Gastroesophageal sphincter (tissue), 4 donors: ENCODE data around the gene GJC3. TPM values are rescaled to one million over a fixed set of nuclear protein-coding genes. Genes with fewer than 3 reads are reported as not detected.
"Not testable (repeated sequence)": the region's sequence is repeated elsewhere in the genome, so short reads cannot be mapped to it uniquely, and the experiment has no call there.

Source experiments
- ATAC-seq: fragments of 150-250 bp; one replicate; pipeline ENCODE4 v1.9.1; 2016; ENCODE audit warnings: mild to moderate bottlenecking, moderate library complexity
- H3K27ac ChIP-seq, 4 donors: fragments of 200-600 bp; sonication (generic) in 3 of 4; 1 replicate in 3 of 4; 2 replicates in 1 of 4; pipeline ENCODE4 v1.5.1; 2016 to 2019
- H3K27me3 ChIP-seq: fragments of 200-600 bp; sonication (generic); one replicate; pipeline ENCODE4 v1.5.1; 2019
- H3K36me3 ChIP-seq, 2 donors: fragments of 200-600 bp; sonication (generic); one replicate each; pipeline ENCODE4 v1.5.1; 2019; ENCODE audit warnings: control low read depth in 1 of 2
- H3K4me1 ChIP-seq, 3 donors: fragments of 200-600 bp; sonication (generic); 1 replicate in 2 of 3; 2 replicates in 1 of 3; pipeline ENCODE4 v1.5.1; 2016 to 2019; ENCODE audit warnings: control low read depth in 2 of 3
- H3K4me3 ChIP-seq, 2 donors: fragments of 200-600 bp; sonication (generic); one replicate each; pipeline ENCODE4 v1.5.1; 2019; ENCODE audit warnings: mild to moderate bottlenecking in 1 of 2, moderate library complexity in 1 of 2
- H3K9me3 ChIP-seq, 3 donors: fragments of 200-600 bp; sonication (generic); one replicate each; pipeline ENCODE4 v1.5.1; 2017 to 2019; ENCODE audit warnings: control low read depth in 2 of 3
- EP300 ChIP-seq: sonication (generic); formaldehyde crosslinking; IDR thresholded peaks from one replicate; pipeline ENCODE4 v1.6.1; 2017; ENCODE audit warnings: antibody characterized with exemption, mild to moderate bottlenecking
- POLR2A ChIP-seq, 2 donors: fragments of 450-650 bp; IDR thresholded peaks; one replicate each; pipeline ENCODE4 v1.6.1; 2017; ENCODE audit warnings: antibody characterized with exemption in 2 of 2, mild to moderate bottlenecking in 2 of 2, moderate library complexity in 1 of 2
- POLR2AphosphoS5 ChIP-seq: sonication (generic); formaldehyde crosslinking; IDR thresholded peaks from one replicate; pipeline ENCODE4 v1.6.1; 2017; ENCODE audit warnings: antibody characterized with exemption
- WGBS, 2 donors: methylation state at CpG; one replicate each; pipeline ENCODE4 v1.1.5; 2018; ENCODE audit warnings: low coverage in 1 of 2; 5-methylcytosine and 5-hydroxymethylcytosine counted together
- total RNA-seq, 4 donors: library from RNA; depleted of rRNA; stranded (reverse); fragments of >200 nt; gene quantifications; one replicate each; pipeline ENCODE4 v1.1.0, GENCODE V29; 2016
- TF ChIP-seq, protein P1 (sequence below), 4 experiments: fragments of 200-600 bp in 2 of 4; fragments of 450-650 bp in 2 of 4; sonication (generic) in 1 of 4; IDR thresholded peaks; one replicate each; pipeline ENCODE4 v1.5.1; 2017 to 2019; ENCODE audit warnings: antibody characterized with exemption in 4 of 4, mild to moderate bottlenecking in 2 of 4, moderate library complexity in 2 of 4

GJC3 gene
- total RNA-seq, 4 donors from 2014 or later, result 0.62 TPM; not detected in 3

DNA sequence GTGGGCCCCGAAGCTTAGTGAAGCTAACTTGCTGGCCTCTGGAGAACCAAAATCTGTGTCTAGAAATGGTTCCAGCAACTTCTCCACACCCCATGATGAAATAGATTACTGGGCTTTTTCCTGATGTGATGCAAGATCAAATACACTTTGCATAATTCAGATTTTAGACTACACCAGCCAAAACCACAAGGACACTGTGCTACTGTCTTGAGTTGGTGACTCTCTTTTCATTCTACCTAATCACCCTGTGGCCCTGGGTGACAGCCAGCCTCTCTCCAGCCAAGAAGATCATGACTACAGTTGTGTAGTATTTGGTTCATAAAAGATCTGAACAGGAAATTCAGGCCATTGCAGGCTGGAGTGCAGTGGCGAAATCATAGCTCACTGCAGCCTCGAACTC lies 24.2 kb upstream of the GJC3 start:
- TF ChIP-seq EP300, result no peak
- TF ChIP-seq POLR2A (IDR thresholded peaks at IDR 0.05), result no peak
- TF ChIP-seq POLR2AphosphoS5, result no peak
- TF ChIP-seq, protein P1, sequence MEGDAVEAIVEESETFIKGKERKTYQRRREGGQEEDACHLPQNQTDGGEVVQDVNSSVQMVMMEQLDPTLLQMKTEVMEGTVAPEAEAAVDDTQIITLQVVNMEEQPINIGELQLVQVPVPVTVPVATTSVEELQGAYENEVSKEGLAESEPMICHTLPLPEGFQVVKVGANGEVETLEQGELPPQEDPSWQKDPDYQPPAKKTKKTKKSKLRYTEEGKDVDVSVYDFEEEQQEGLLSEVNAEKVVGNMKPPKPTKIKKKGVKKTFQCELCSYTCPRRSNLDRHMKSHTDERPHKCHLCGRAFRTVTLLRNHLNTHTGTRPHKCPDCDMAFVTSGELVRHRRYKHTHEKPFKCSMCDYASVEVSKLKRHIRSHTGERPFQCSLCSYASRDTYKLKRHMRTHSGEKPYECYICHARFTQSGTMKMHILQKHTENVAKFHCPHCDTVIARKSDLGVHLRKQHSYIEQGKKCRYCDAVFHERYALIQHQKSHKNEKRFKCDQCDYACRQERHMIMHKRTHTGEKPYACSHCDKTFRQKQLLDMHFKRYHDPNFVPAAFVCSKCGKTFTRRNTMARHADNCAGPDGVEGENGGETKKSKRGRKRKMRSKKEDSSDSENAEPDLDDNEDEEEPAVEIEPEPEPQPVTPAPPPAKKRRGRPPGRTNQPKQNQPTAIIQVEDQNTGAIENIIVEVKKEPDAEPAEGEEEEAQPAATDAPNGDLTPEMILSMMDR (IDR thresholded peaks at IDR 0.05), result no peak
- H3K4me1 ChIP-seq, result no peaks in the 10 kb centered on the region
- 75 to 100% methylated on average over 1 to 2 of the region's 3 CpGs for WGBS, 2 donors
- peak; percentile 67 for ATAC-seq
- peaks cover 40% of the 10 kb centered on the region for H3K27me3 ChIP-seq
- H3K4me3 ChIP-seq, result no peak overlapping the region
- H3K36me3 ChIP-seq, result no peaks in the 10 kb centered on the region
- H3K27ac ChIP-seq, result no peak overlapping the region
- no peaks in the 10 kb centered on the region for H3K9me3 ChIP-seq

DNA sequence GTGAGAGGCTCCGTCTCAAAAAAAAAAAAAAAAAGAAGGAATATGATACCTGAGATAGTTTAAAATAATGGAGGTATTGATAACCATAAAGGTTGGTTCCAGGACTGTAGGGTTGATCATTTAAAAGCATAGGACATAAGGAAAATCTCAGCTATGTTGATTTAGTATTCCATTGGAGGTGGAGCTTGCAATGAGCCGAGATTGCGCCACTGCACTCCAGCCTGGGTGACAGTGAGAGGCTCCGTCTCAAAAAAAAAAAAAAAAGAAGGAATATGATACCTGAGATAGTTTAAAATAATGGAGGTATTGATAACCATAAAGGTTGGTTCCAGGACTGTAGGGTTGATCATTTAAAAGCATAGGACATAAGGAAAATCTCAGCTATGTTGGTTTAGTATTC lies 23.2 kb upstream of the GJC3 start:
- not testable (repeated sequence) for H3K4me1 ChIP-seq, ATAC-seq, H3K27ac ChIP-seq, H3K9me3 ChIP-seq, H3K4me3 ChIP-seq, H3K36me3 ChIP-seq
- peaks cover 30% of the 10 kb centered on the region for H3K27me3 ChIP-seq
- WGBS, 2 donors, result no CpG with 5 or more reads among the region's 4 CpGs

DNA sequence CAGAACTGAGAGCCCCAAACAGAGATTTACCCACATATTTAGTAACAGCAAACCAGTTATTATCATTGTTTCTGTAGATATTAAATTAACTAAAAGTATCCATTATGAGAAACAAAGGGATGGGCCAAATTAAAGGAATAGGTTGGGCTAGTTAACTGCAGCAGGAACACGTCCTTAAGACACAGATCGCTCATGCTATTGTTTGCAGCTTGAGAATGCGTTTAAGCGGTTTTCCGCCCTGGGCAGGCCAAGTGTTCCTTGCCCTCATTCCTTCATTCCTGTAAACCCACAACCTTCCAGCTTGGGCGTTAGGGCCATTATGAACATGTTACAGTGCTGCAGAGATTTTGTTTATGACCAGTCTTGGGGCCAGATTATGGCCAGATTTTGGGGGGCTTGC lies 21.4 kb upstream of the GJC3 start:
- H3K4me3 ChIP-seq, H3K9me3 ChIP-seq, H3K36me3 ChIP-seq, H3K27ac ChIP-seq, H3K4me1 ChIP-seq, ATAC-seq: not testable (repeated sequence)
- peaks cover 36% of the 10 kb centered on the region for H3K27me3 ChIP-seq
- WGBS, 2 donors, result 86 to 91% methylated on average over 6 of the region's 6 CpGs

DNA sequence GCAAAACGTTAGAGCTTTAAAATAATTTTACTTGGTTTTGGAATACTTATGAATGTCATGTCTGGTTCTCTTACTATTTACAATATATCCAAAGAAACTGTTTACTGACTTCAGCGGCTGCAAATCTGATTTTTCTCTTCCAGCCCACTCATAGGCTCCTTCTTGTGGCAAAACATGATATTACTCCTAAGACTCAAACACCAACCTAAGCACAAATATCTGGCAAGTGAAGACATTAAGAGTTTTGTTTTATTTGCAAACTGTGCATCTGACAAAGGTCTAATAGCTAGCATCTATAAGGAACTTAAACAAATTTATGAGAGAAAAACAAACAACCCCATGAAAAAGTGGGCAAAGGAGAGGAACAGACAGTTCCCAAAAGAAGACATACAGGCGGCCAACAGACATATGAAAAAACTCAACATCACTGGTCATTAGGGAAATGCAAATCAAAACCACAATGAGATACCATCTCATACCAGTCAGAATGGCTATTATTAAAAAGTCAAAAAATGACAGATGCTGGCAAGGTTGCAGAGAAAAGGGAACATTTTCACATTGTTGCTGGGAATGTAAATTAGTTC lies 20.3 kb upstream of the GJC3 start:
- Histone ChIP-seq H3K4me3 (no peak overlapping the region), H3K27me3 (peaks cover 31% of the 10 kb centered on the region), H3K4me1 (no peaks in the 10 kb centered on the region), H3K36me3 (no peaks in the 10 kb centered on the region), H3K9me3 (no peaks in the 10 kb centered on the region), H3K27ac (no peak overlapping the region)
- TF ChIP-seq, protein P1 (IDR thresholded peaks at IDR 0.05), result peak in 2 of 4 experiments; percentile 18 to 41
- TF ChIP-seq POLR2A (IDR thresholded peaks at IDR 0.05), result no peak
- WGBS, 2 donors, result 45 to 52% methylated on average over 3 of the region's 3 CpGs
- ATAC-seq, result no peak

DNA sequence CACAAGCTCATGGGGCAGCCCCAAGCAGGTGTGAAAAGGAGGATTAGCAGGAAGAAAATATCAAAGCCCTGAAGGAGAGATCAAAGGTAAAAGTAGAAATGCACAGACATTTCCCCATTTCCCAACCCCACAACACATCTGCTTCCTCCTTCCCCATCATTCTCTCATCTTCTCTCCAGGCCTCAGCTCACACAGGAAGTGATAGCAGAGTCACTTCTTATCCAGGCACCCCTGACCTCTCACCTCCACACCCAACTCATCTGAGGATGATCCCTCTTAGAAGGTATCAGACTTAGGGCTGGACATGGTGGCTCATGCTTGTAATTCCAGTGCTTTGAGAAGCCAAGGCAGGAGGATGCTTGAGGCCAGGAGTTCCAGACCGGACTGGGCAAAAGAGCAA lies 18.2 kb upstream of the GJC3 start:
- no peak overlapping the region for H3K27ac ChIP-seq
- H3K4me1 ChIP-seq, result no peaks in the 10 kb centered on the region
- no peaks in the 10 kb centered on the region for H3K36me3 ChIP-seq
- TF ChIP-seq, protein P1 (IDR thresholded peaks at IDR 0.05), result no peak
- no peak for TF ChIP-seq EP300
- no peak for TF ChIP-seq POLR2AphosphoS5
- TF ChIP-seq POLR2A (IDR thresholded peaks at IDR 0.05), result no peak
- no peaks in the 10 kb centered on the region for H3K9me3 ChIP-seq
- no peak for ATAC-seq
- no CpG with 5 or more reads among the region's 1 CpG for WGBS, 2 donors
- peaks cover 38% of the 10 kb centered on the region for H3K27me3 ChIP-seq
- H3K4me3 ChIP-seq, result no peak overlapping the region

DNA sequence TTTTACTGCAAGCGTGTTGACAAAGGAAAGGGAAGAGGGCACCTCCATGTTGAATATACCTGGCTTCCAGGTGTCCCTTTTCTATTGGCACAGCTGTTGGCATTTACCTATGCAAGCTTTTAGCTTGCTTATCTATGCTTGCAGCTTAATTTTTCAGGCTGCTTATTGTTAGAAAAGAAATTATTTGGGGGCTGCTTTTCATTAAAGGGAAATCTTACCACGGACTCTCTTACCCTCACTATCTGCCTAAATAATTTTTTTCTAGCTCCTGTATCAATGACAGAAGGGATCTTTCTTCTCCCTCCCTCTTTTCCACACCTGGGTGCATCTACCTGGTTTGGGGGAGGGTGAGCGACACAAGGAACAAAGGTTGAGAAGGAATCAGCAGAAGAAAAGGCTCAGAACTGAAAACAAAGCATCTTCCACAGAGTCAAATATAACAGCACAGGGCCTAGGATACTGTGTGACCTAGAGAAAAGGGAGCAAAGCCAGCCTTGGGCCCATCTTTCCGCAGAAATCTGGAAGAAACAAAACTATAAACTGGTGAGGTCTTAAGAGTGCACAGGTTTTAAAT lies 15.2 kb upstream of the GJC3 start:
- Histone ChIP-seq H3K27ac (no peak overlapping the region), H3K9me3 (no peaks in the 10 kb centered on the region), H3K36me3 (no peaks in the 10 kb centered on the region), H3K4me3 (no peak overlapping the region), H3K27me3 (peaks cover 43% of the 10 kb centered on the region), H3K4me1 (no peaks in the 10 kb centered on the region)
- 35 to 71% methylated on average over 3 to 4 of the region's 4 CpGs for WGBS, 2 donors
- no peak for ATAC-seq
- TF ChIP-seq, protein P1 (IDR thresholded peaks at IDR 0.05), result no peak
- TF ChIP-seq POLR2A (IDR thresholded peaks at IDR 0.05) (no peak), POLR2AphosphoS5 (no peak), EP300 (no peak)
